H54 (cell line): ENCODE data around the gene LENG9.

Source experiments
- DNase-seq: peaks from one replicate; pipeline ENCODE4 v3.0.0; 2011; ENCODE audit warnings: low spot score, mixed read lengths; ENCODE audit not compliant: insufficient read length
- FAIRE-seq: peaks from 3 replicates; lab custom pipeline; 2011; peaks lifted over from hg19 to GRCh38; lab: Jason Lieb, UNC
- POLR2A ChIP-seq: IDR thresholded peaks from 2 replicates; pipeline ENCODE4 v1.6.1; 2011; ENCODE audit warnings: low read depth, mild to moderate bottlenecking, low read length

The LENG9 gene

DNA sequence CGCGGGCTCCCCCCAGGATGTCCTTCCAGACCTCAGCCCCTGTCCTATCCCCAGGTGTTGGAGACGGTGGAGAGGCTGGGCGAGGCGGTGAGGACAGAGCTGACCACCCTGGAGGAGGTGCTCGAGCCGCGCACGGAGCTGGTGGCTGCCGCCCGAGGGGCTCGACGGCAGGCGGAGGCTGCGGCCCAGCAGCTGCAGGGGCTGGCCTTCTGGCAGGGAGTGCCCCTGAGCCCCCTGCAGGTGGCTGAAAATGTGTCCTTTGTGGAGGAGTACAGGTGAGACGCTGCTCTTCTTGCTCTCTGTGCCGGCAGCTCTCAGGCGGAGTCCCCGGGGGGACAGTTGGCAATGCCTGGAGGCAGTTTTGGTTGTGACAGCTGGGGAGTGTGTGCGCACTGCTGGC, 41.4 kb downstream of the LENG9 start:
- no peak for DNase-seq
- no peak for FAIRE-seq
- no peak for TF ChIP-seq POLR2A

DNA sequence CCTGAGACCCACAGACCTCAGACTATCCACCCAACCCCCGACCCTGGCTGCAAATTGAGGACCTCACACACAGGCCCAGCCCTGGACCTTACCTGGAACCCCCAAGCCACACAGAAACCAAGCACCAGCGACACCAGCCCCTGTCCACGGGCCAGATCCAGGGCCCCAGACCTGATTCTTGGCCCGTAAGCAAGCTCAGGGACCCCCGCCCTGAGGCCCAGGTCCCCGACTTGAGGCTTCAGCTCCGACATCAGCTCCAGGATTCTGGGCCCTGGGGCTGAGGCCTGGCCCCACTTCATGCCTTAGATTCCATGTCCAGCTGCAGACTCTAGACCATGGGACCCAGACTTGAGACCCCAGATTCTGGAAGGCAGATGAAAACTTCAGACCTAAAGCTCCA, 42.1 kb downstream of the LENG9 start:
- no peak for FAIRE-seq
- DNase-seq: no peak
- no peak for TF ChIP-seq POLR2A

DNA sequence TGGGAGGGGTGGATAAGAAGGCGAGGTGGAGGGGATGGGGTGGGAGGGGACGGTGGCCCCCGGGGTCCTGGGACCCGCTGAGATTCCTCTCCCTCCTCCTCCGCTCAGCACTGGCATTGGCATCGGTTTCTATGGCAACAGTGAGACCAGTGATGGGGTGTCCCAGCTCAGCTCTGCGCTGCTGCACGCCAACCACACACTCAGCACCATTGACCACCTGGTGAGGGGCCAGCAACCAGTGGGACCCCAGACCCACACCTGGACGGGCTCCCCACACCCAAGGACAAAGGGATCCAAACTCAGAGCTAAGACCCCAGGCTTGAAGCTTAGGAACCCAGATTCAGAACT, 42.4 kb downstream of the LENG9 start:
- no peak for TF ChIP-seq POLR2A
- DNase-seq (no peak), FAIRE-seq (no peak)

- FAIRE-seq (no peak), DNase-seq (no peak)
- no peak for TF ChIP-seq POLR2A
These were observed 43.0 kb downstream of the LENG9 start for GRCh38 chr19:54420383-54421168.

- 0 out of 2 replicates have a peak, but pooled peaks have one; percentile 6 for TF ChIP-seq POLR2A
- no peak for FAIRE-seq
These were observed 43.6 kb downstream of the LENG9 start for GRCh38 chr19:54420068-54420382.

DNA sequence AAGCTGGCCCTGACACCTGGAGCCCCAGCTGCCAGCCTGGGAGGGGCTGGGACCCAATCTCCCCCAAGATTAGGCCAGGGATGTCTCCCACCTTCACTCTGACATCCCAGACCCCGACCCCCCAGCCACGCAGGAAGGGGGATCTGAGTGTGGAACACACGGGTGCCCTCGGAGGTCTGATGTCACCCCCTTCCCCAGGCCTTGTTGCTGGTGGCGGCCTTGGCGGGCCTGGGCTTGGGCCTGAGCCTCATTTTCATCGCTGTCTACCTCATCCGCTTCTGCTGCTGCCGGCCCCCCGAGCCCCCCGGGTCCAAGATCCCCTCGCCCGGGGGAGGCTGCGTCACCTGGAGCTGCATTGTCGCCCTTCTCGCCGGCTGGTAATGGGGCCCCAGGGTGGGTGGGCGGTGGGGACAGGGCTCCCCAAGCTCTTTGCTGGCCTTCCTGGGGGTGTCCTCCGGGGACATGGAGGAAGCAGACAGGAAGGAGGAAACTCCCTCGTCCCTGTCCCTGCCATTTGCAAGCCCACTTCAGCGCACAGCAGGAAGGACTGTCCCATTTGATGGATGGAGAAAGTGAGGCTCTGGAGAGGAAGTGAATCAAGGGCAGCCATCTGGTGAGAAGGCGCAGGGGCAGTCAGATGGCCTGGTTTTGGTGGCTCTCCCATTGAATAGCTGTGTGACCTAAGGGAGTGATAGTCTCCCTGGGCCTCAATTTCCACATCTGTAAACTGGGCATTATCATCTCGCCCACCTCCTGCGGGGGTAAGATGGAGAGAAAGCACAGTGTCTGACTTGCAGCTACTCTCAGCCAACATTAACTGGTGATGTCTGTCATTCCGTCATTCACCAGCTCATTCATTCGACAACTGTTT, 44.4 kb downstream of the LENG9 start:
- DNase-seq (no peak), FAIRE-seq (no peak)
- no peak for TF ChIP-seq POLR2A

More at GRCh38 chr19:54420068-54420382, 43.6 kb downstream of the LENG9 start:
- no peak for DNase-seq

- FAIRE-seq (no peak), DNase-seq (no peak)
- TF ChIP-seq POLR2A: no peak
These were observed 45.3 kb downstream of the LENG9 start for GRCh38 chr19:54418030-54418929.

GRCh38 chr19:54416695-54417491, 46.7 kb downstream of the LENG9 start:
- no peak for FAIRE-seq

DNA sequence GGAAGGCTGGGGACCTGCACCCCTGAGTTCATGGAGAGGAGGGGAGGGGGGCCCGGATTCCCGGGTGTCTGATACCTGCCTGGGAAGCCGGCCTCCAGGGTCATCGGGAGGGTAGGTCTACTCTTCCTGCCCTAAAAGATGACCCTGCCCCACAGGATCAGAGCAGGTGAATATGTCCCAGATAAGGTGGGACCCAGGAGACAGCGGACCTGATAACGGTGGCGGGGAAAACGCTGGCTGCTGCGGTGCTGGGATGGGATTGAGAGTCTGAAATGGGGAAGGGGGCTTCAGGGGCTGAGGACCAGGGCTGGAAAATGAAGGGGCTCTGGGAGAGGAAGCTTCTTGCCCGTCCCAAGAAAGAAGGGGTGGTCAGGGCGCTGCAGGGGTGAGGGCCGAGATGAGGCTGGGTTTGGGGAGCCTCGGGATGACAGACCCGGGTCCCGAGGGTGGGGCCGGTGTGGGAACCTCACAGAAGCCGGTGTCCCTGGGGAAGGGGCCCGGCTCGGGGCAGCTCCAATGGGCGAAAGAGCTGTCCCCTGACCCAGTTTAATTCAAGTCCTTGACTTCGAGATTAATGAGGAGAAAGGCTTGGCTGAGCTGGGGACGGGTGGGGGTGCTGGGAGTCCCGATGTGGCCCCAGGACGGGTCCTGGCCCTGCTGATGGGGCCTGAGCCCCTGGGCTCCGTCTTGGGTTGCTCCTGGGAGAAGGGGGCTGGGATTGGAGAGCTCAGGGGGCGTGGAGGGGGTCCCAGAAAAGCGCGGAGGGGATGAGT, 47.5 kb downstream of the LENG9 start:
- FAIRE-seq (no peak), DNase-seq (no peak)
- TF ChIP-seq POLR2A: no peak

More at GRCh38 chr19:54416695-54417491, 46.7 kb downstream of the LENG9 start:
- DNase-seq: no peak
- no peak for TF ChIP-seq POLR2A

DNA sequence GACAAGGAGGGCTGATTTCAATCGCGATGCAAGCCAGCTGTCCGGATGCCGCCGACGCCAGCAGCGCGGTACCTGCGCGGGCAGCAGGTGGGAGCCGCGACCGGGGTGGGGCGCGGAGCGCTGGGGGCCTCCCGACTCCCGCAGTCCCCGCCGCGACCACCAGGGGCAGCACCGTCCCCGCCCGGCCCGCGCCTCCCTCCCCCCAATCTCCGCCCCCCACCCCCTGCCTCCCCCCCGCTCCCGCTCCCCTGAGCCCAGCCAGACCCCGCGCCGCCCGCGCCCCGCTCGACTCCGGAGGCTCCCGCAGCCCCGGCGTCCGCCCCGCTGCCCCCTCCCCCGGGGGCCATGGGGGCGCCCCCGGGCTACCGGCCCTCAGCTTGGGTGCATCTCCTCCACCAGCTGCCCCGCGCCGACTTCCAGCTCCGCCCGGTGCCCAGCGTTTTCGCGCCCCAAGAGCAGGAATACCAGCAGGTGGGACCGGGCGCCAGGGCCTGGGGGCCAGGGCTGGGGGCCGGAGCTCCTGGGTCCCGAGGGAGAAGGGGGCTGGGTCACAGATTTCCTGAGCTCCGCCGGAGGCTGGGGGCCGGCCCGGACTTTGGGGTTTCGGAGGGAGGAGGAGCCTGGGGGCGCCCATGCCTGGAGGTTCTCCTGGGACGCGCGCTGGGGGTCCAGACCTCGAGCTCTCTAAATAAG, 48.2 kb downstream of the LENG9 start, which contains the start of gene TTYH1:
Gene TTYH1, plus strand, starts transcription at position 257 of the 693 bp plus-strand sequence. Its CDS starts 89 bp downstream, at position 346.
- FAIRE-seq: no peak
- TF ChIP-seq POLR2A: no peak
- DNase-seq: no peak

DNA sequence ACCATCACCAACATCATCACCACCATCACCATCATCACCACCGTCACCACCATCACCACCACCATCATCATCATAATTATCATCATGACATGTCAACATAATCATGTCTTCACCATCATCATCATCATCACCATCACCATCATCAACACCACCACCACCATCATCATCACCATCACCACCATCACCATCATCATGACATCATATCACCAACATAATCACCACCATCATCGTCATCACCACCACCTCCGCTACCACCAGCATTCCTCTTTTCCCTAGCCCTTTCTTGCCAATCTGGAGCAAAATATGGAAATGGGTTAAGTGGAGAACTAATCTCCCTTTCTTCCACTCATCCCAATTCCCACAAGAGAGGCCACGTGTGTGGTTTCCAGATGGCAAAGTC, 49.4 kb downstream of the LENG9 start:
- TF ChIP-seq POLR2A: no peak
- FAIRE-seq: no peak
- DNase-seq: no peak
